Measurements from ENCODE around the gene MZT2B. TPM values are rescaled to one million over a fixed set of nuclear protein-coding genes. Genes with fewer than 3 reads are reported as not detected.
"Not testable (repeated sequence)": the region's sequence is repeated elsewhere in the genome, so short reads cannot be mapped to it uniquely, and the experiment has no call there.

Gene MZT2B
- total RNA-seq, 1 experiment from 2014 or later, result 198 TPM

- not testable (repeated sequence) for H3K4me2 ChIP-seq (ENCODE audit: insufficient read depth, insufficient read length, low read length)
- DNase-seq, result peak; percentile 54
Observed at GRCh38 chr2:130160838-130161705, 21.0 kb upstream of the MZT2B start.

GRCh38 chr2:130162486-130162885 lies 19.6 kb upstream of the MZT2B start:
- H2BK20ac ChIP-seq (ENCODE audit: low read depth, low read length, poor library complexity, severe bottlenecking), result not testable (repeated sequence)

More at GRCh38 chr2:130160838-130161705, 21.0 kb upstream of the MZT2B start:
- H3K56ac ChIP-seq (ENCODE audit: insufficient read length, low read depth, low read length); H3K9ac ChIP-seq (ENCODE audit: extremely low read depth, insufficient read length, low read length); H3K23me2 ChIP-seq (ENCODE audit: insufficient read length, low read depth, low read length, poor library complexity, severe bottlenecking); H2BK15ac ChIP-seq (ENCODE audit: low read depth, low read length); H3K14ac ChIP-seq (ENCODE audit: insufficient read depth, low read length); H3K9me3 ChIP-seq (ENCODE audit: control insufficient read depth, low read depth, low read length); H3K4me3 Mint-ChIP-seq; H3T11ph ChIP-seq (ENCODE audit: low read length); H3K9me3 Mint-ChIP-seq; H4K5ac ChIP-seq (ENCODE audit: insufficient read length, low read depth, low read length); H3K4me1 ChIP-seq (ENCODE audit: insufficient read depth, low read length); H2AK5ac ChIP-seq (ENCODE audit: insufficient read length, low read length); H4K20me1 ChIP-seq (ENCODE audit: control insufficient read depth, insufficient read depth, insufficient read length); H3K27ac ChIP-seq (ENCODE audit: insufficient read length, low read depth, low read length); H2BK12ac ChIP-seq (ENCODE audit: insufficient read length, low read depth, low read length); H2BK20ac ChIP-seq (ENCODE audit: low read depth, low read length, poor library complexity, severe bottlenecking); H3K4ac ChIP-seq (ENCODE audit: low read depth, low read length); H3K23ac ChIP-seq (ENCODE audit: insufficient read length, low read depth, low read length); H3K79me2 ChIP-seq (ENCODE audit: insufficient read depth, low read length); H3K4me1 Mint-ChIP-seq; H2AFZ ChIP-seq (ENCODE audit: low read length); H2BK120ac ChIP-seq (ENCODE audit: low read depth, low read length, poor library complexity, severe bottlenecking); H3K79me1 ChIP-seq (ENCODE audit: insufficient read depth, low read depth, low read length, poor library complexity, severe bottlenecking); H3K27me3 ChIP-seq (ENCODE audit: insufficient read depth, low read length); H2BK5ac ChIP-seq (ENCODE audit: insufficient read length, low read length); H4K8ac ChIP-seq (replicated peaks; ENCODE audit: insufficient read length, low read depth, low read length); H4K91ac ChIP-seq (ENCODE audit: insufficient read length, low read depth, low read length); H3K18ac ChIP-seq (ENCODE audit: insufficient read length, low read depth, low read length); H3K27me3 Mint-ChIP-seq (ENCODE audit: low read depth): not testable (repeated sequence)
- no CpG with 5 or more reads among the region's 25 CpGs for WGBS (ENCODE audit: extremely low coverage, insufficient read length, low lambda C conversion rate)
- Mint-ChIP-seq H3K36me3 (ENCODE audit: insufficient read depth in 1 of 3, low read depth in 3 of 3) (peaks cover 16 to 55% (median 35%) of the 10 kb centered on the region in 3 experiments; a peak in 6 of 7 replicates), H3K27ac (peak overlapping the region in 2 of 3 experiments; percentile 74 to 92; a peak in 3 of 7 replicates)
- peak; percentile 31; the same call in 2 of the 3 replicates for TF ChIP-seq CTCF (conservative IDR thresholded peaks at IDR 0.05)

More at GRCh38 chr2:130162486-130162885, 19.6 kb upstream of the MZT2B start:
- not testable (repeated sequence) for H2BK12ac ChIP-seq (ENCODE audit: insufficient read length, low read depth, low read length); H3K4me2 ChIP-seq (ENCODE audit: insufficient read depth, insufficient read length, low read length); H4K20me1 ChIP-seq (ENCODE audit: control insufficient read depth, insufficient read depth, insufficient read length); H3K14ac ChIP-seq (ENCODE audit: insufficient read depth, low read length); H4K91ac ChIP-seq (ENCODE audit: insufficient read length, low read depth, low read length); H3K23ac ChIP-seq (ENCODE audit: insufficient read length, low read depth, low read length); H3K4ac ChIP-seq (ENCODE audit: low read depth, low read length); H4K8ac ChIP-seq (replicated peaks; ENCODE audit: insufficient read length, low read depth, low read length); DNase-seq; H2BK15ac ChIP-seq (ENCODE audit: low read depth, low read length); H3K18ac ChIP-seq (ENCODE audit: insufficient read length, low read depth, low read length); H3K23me2 ChIP-seq (ENCODE audit: insufficient read length, low read depth, low read length, poor library complexity, severe bottlenecking); H3K27me3 Mint-ChIP-seq (ENCODE audit: low read depth); H2BK5ac ChIP-seq (ENCODE audit: insufficient read length, low read length); H3K79me2 ChIP-seq (ENCODE audit: insufficient read depth, low read length); H3K9ac ChIP-seq (ENCODE audit: extremely low read depth, insufficient read length, low read length); H2AFZ ChIP-seq (ENCODE audit: low read length); H3T11ph ChIP-seq (ENCODE audit: low read length); H3K9me3 Mint-ChIP-seq; H3K27ac ChIP-seq (ENCODE audit: insufficient read length, low read depth, low read length); H2BK120ac ChIP-seq (ENCODE audit: low read depth, low read length, poor library complexity, severe bottlenecking); H4K5ac ChIP-seq (ENCODE audit: insufficient read length, low read depth, low read length); H3K9me3 ChIP-seq (ENCODE audit: control insufficient read depth, low read depth, low read length); H3K4me1 ChIP-seq (ENCODE audit: insufficient read depth, low read length); H3K27ac Mint-ChIP-seq; H3K27me3 ChIP-seq (ENCODE audit: insufficient read depth, low read length); H3K4me3 Mint-ChIP-seq; H3K79me1 ChIP-seq (ENCODE audit: insufficient read depth, low read depth, low read length, poor library complexity, severe bottlenecking); H2AK5ac ChIP-seq (ENCODE audit: insufficient read length, low read length); H3K56ac ChIP-seq (ENCODE audit: insufficient read length, low read depth, low read length); H3K4me1 Mint-ChIP-seq
- no CpG with 5 or more reads among the region's 7 CpGs for WGBS (ENCODE audit: extremely low coverage, insufficient read length, low lambda C conversion rate)
- H3K36me3 Mint-ChIP-seq (ENCODE audit: insufficient read depth in 1 of 3, low read depth in 3 of 3), result peaks cover 23 to 64% (median 45%) of the 10 kb centered on the region in 3 experiments; a peak in 6 of 7 replicates

Data from H9 (cell line).